Neural cell (in vitro differentiated cells): ENCODE results near the gene ZNF462. TPM values are rescaled to one million over a fixed set of nuclear protein-coding genes. Genes with fewer than 3 reads are reported as not detected.

Experiments
- H2AFZ ChIP-seq: fragments of 200-600, 300-800 bp; sonication (generic), shearing (Covaris generic); 2 replicates; pipeline ENCODE4 v1.6.0; 2014; ENCODE audit warnings: low read depth, mild to moderate bottlenecking, antibody characterized with exemption, low read length, moderate library complexity
- H3F3A ChIP-seq: fragments of 200-600 bp; shearing (Covaris generic); 2 replicates; pipeline ENCODE4 v1.6.1; 2016; ENCODE audit warnings: mild to moderate bottlenecking, moderate library complexity, mixed read lengths, antibody characterized with exemption, low read length; ENCODE audit not compliant: insufficient read depth, poor library complexity, severe bottlenecking
- H3K27ac ChIP-seq: fragments of 200-600, 300-800 bp; sonication (generic), shearing (Covaris generic); 2 replicates; pipeline ENCODE4 v1.5.1; 2014; ENCODE audit warnings: mild to moderate bottlenecking, low read length, moderate library complexity
- H3K27me3 ChIP-seq: fragments of 300-800, 200-600 bp; sonication (generic), shearing (Covaris generic); 2 replicates; pipeline ENCODE4 v1.6.0; 2014; ENCODE audit warnings: mild to moderate bottlenecking, low read depth, low read length, moderate library complexity; ENCODE audit not compliant: insufficient read depth
- H3K36me3 ChIP-seq: fragments of 300-800, 200-600 bp; sonication (generic), shearing (Covaris generic); 2 replicates; pipeline ENCODE4 v1.5.1; 2014; ENCODE audit warnings: mild to moderate bottlenecking, antibody characterized with exemption, low read length, moderate library complexity; ENCODE audit not compliant: insufficient read depth
- H3K4me2 ChIP-seq: fragments of 300-800, 200-600 bp; sonication (generic), shearing (Covaris generic); 2 replicates; pipeline ENCODE4 v1.6.0; 2014; ENCODE audit warnings: mild to moderate bottlenecking, low read length
- H3K4me3 ChIP-seq: fragments of 300-800, 200-600 bp; sonication (generic), shearing (Covaris generic); 2 replicates; pipeline ENCODE4 v1.5.1; 2014; ENCODE audit warnings: mild to moderate bottlenecking, low read length, moderate library complexity
- H3K79me2 ChIP-seq: fragments of 200-600 bp; shearing (Covaris generic); replicated peaks from 2 replicates; pipeline ENCODE4 v1.6.0; 2014; ENCODE audit warnings: mild to moderate bottlenecking, low read length, moderate library complexity; ENCODE audit not compliant: insufficient read depth
- H3K9ac ChIP-seq: fragments of 300-800, 200-600 bp; sonication (generic), shearing (Covaris generic); 2 replicates; pipeline ENCODE4 v1.6.1; 2016; ENCODE audit warnings: mild to moderate bottlenecking, low read length, mixed read lengths
- H3K9me2 ChIP-seq: fragments of 200-600 bp; shearing (Covaris generic); 2 replicates; pipeline ENCODE4 v1.6.1; 2016; ENCODE audit warnings: mild to moderate bottlenecking, low read length, mixed read lengths; ENCODE audit not compliant: insufficient read depth
- H3K9me3 ChIP-seq: fragments of 200-600, 300-800 bp; sonication (generic), shearing (Covaris generic); 2 replicates; pipeline ENCODE4 v1.6.1; 2016; ENCODE audit warnings: mild to moderate bottlenecking, mixed run types, low read length, moderate library complexity, mixed read lengths
- H4K20me1 ChIP-seq: fragments of 200-600 bp; shearing (Covaris generic); 2 replicates; pipeline ENCODE4 v1.6.1; 2016; ENCODE audit warnings: mild to moderate bottlenecking, mixed run types; ENCODE audit not compliant: insufficient read depth
- CTCF ChIP-seq: fragments of 450-650 bp; IDR thresholded peaks from 2 replicates; pipeline ENCODE4 v1.5.1; 2014; ENCODE audit warnings: antibody characterized with exemption, mild to moderate bottlenecking, moderate library complexity; ENCODE audit not compliant: poor library complexity, severe bottlenecking
- EP300 ChIP-seq: fragments of 450-650 bp; conservative IDR thresholded peaks from 2 replicates; pipeline ENCODE4 v1.6.1; 2014; ENCODE audit warnings: antibody characterized with exemption, mild to moderate bottlenecking, moderate library complexity; ENCODE audit not compliant: poor library complexity, severe bottlenecking
- EZH2 ChIP-seq: fragments of 200-600, 300-800 bp; shearing (Covaris generic), sonication (generic); IDR thresholded peaks from 2 replicates; pipeline ENCODE4 v1.6.1; 2014; ENCODE audit warnings: antibody characterized with exemption, low read length, borderline replicate concordance, mild to moderate bottlenecking; ENCODE audit not compliant: insufficient read depth, poor library complexity, severe bottlenecking
- MXI1 ChIP-seq: fragments of 450-650 bp; conservative IDR thresholded peaks from 2 replicates; pipeline ENCODE4 v1.6.1; 2014; ENCODE audit warnings: antibody characterized with exemption, mild to moderate bottlenecking; ENCODE audit not compliant: poor library complexity, severe bottlenecking
- POLR2AphosphoS5 ChIP-seq: IDR thresholded peaks from 2 replicates; pipeline ENCODE4 v1.6.1; 2012
- RAD21 ChIP-seq: fragments of 450-650 bp; conservative IDR thresholded peaks from 2 replicates; pipeline ENCODE4 v1.6.1; 2014; ENCODE audit warnings: antibody characterized with exemption, mild to moderate bottlenecking, moderate library complexity
- REST ChIP-seq: IDR thresholded peaks from 2 replicates; pipeline ENCODE4 v1.6.1; 2012; ENCODE audit warnings: borderline replicate concordance
- SMC3 ChIP-seq: fragments of 450-650 bp; conservative IDR thresholded peaks from 2 replicates; pipeline ENCODE4 v1.6.1; 2014; ENCODE audit warnings: antibody characterized with exemption, mild to moderate bottlenecking, moderate library complexity; ENCODE audit not compliant: poor library complexity
- TAF1 ChIP-seq: IDR thresholded peaks from 2 replicates; pipeline ENCODE4 v1.6.1; 2012; ENCODE audit warnings: low read depth
- polyA plus RNA-seq: library from polyadenylated mRNA; depleted of rRNA; stranded (reverse); fragments of >200 nt; gene quantifications from 2 replicates; pipeline ENCODE4 v1.2.3, GENCODE V29; 2014

ZNF462 gene
- polyA plus RNA-seq, 1 donor from 2014 or later: 9.1 TPM

GRCh38 chr9:106945727-106946660 is 83.0 kb downstream of the ZNF462 start:
- Histone ChIP-seq H3K79me2 (peaks cover 4% of the 10 kb centered on the region), H2AFZ (no peak overlapping the region), H3K4me3 (no peak overlapping the region), H3K9me2 (no peaks in the 10 kb centered on the region), H3K4me2 (no peak overlapping the region), H3K27ac (no peak overlapping the region), H3K9ac (no peak overlapping the region), H3F3A (no peaks in the 10 kb centered on the region), H4K20me1 (no peaks in the 10 kb centered on the region), H3K36me3 (peaks cover 10% of the 10 kb centered on the region), H3K27me3 (no peaks in the 10 kb centered on the region), H3K9me3 (no peaks in the 10 kb centered on the region)
- TF ChIP-seq SMC3 (no peak), REST (no peak), TAF1 (no peak), POLR2AphosphoS5 (no peak), EZH2 (no peak), MXI1 (no peak), CTCF (no peak)

- Histone ChIP-seq H3K79me2 (peaks cover 4% of the 10 kb centered on the region), H3K9me2 (no peaks in the 10 kb centered on the region), H4K20me1 (no peaks in the 10 kb centered on the region), H2AFZ (no peak overlapping the region), H3K9ac (no peak overlapping the region), H3K9me3 (no peaks in the 10 kb centered on the region), H3K36me3 (peaks cover 11% of the 10 kb centered on the region), H3K27me3 (no peaks in the 10 kb centered on the region), H3F3A (no peaks in the 10 kb centered on the region), H3K4me3 (no peak overlapping the region), H3K27ac (no peak overlapping the region), H3K4me2 (no peak overlapping the region)
- TF ChIP-seq SMC3: no peak
- TF ChIP-seq TAF1: no peak
- TF ChIP-seq RAD21: no peak
- TF ChIP-seq MXI1: no peak
- no peak for TF ChIP-seq EP300
- TF ChIP-seq EZH2: no peak
- TF ChIP-seq REST: no peak
- TF ChIP-seq POLR2AphosphoS5: no peak
- TF ChIP-seq CTCF: no peak
These were observed 84.3 kb downstream of the ZNF462 start for GRCh38 chr9:106947106-106947900.
